DOHH2 (cell line): Measurements from ENCODE around the gene KCNIP1.

ENCODE experiments used
- H3F3A ChIP-seq: fragments of 200-600 bp; sonication (generic), shearing (Covaris generic); 2 replicates; pipeline ENCODE4 v1.6.0; 2016; ENCODE audit warnings: antibody characterized with exemption, mild to moderate bottlenecking; ENCODE audit not compliant: control insufficient read depth, insufficient read depth
- H3K27ac ChIP-seq: fragments of 200-600 bp; sonication (generic); 2 replicates; pipeline ENCODE4 v1.5.1; 2014; ENCODE audit warnings: low read depth, mild to moderate bottlenecking, low read length, moderate library complexity
- H3K27me3 ChIP-seq: fragments of 200-600 bp; sonication (generic); 2 replicates; pipeline ENCODE4 v1.6.1; 2014; ENCODE audit warnings: mild to moderate bottlenecking, low read length, mixed read lengths; ENCODE audit not compliant: control insufficient read depth
- H3K36me3 ChIP-seq: fragments of 200-600 bp; sonication (generic); 2 replicates; pipeline ENCODE4 v1.6.1; 2014; ENCODE audit warnings: mild to moderate bottlenecking, low read length, moderate library complexity, mixed read lengths; ENCODE audit not compliant: control insufficient read depth
- H3K4me1 ChIP-seq: fragments of 200-600 bp; sonication (generic); 2 replicates; pipeline ENCODE4 v1.6.1; 2014; ENCODE audit warnings: mild to moderate bottlenecking, low read length, mixed read lengths; ENCODE audit not compliant: control insufficient read depth
- H3K4me2 ChIP-seq: fragments of 200-600 bp; sonication (generic); 2 replicates; pipeline ENCODE4 v1.6.0; 2014; ENCODE audit warnings: mild to moderate bottlenecking, low read length, moderate library complexity
- H3K4me3 ChIP-seq: fragments of 200-600 bp; sonication (generic); 2 replicates; pipeline ENCODE4 v1.5.1; 2014; ENCODE audit warnings: mild to moderate bottlenecking, low read length, mixed read lengths
- H3K79me2 ChIP-seq: fragments of 200-600 bp; sonication (generic); 2 replicates; pipeline ENCODE4 v1.6.1; 2014; ENCODE audit warnings: mild to moderate bottlenecking, low read length, mixed read lengths; ENCODE audit not compliant: control insufficient read depth
- H3K9me2 ChIP-seq: fragments of 200-600 bp; sonication (generic); replicated peaks from 2 replicates; pipeline ENCODE4 v1.6.1; 2014; ENCODE audit warnings: mild to moderate bottlenecking, low read length, mixed read lengths; ENCODE audit not compliant: control insufficient read depth
- H3K9me3 ChIP-seq: fragments of 200-600 bp; sonication (generic); 2 replicates; pipeline ENCODE4 v1.6.1; 2014; ENCODE audit warnings: antibody characterized with exemption, low read length, mixed read lengths; ENCODE audit not compliant: control insufficient read depth, insufficient read depth
- H4K20me1 ChIP-seq: fragments of 200-600 bp; sonication (generic); 2 replicates; pipeline ENCODE4 v1.6.0; 2014; ENCODE audit warnings: low read depth, mild to moderate bottlenecking, antibody characterized with exemption, low read length, moderate library complexity; ENCODE audit not compliant: control insufficient read depth, insufficient read depth
- CTCF ChIP-seq: fragments of 200-600 bp; sonication (generic); IDR thresholded peaks from one replicate; pipeline ENCODE4 v1.5.1; 2014; ENCODE audit warnings: antibody characterized with exemption, mild to moderate bottlenecking, low read depth, low read length; ENCODE audit not compliant: poor library complexity, severe bottlenecking
- EZH2phosphoT487 ChIP-seq: fragments of 200-600 bp; sonication (generic); IDR thresholded peaks from 2 replicates; pipeline ENCODE4 v1.6.1; 2017; ENCODE audit warnings: borderline replicate concordance, mild to moderate bottlenecking, antibody characterized with exemption, low read length, moderate library complexity, mixed read lengths

The KCNIP1 gene

DNA sequence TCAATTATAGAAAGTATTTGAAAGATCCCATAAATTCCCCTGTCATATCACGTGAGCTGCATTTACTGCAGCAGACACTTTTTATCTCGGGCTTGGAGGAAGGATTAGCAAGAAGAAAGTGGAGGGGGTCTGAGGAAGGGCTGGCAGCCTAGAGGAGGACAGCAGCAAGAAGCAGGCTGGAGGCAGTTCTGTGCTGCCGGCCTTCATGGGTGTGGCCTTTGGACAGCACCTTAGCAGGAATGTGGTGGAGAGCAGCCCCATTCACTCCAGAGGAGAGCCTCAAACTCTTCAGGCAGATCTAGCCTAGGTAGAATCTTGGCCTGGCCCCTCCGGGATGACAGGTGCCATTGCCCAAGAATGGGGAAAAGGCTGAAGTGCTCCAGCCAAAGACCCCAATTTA, 189.9 kb downstream of the KCNIP1 start:
- Histone ChIP-seq H3K36me3 (no peaks in the 10 kb centered on the region), H3K27me3 (peaks cover 2% of the 10 kb centered on the region; the same call in 1 of the 2 replicates), H3K9me3 (no peaks in the 10 kb centered on the region)

DNA sequence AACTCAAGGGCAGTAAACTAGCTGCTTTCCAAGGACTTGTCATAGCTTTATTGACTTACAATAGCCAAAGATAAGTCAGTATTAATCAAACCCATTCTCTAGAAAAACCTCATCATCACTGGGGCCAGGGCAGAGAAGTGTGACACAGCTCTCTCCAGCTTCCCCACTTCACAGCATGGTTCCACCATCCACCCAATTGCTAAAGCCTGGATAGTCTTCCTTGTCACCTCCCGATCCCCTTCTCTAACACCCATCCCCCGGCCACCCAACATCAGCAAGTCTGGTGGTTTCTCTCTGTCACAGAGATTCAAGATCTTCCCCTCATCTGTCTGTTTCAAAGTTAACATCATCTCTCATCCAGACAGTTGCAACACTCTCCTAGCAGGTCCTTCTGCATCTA, 191.1 kb downstream of the KCNIP1 start:
- H3K27ac ChIP-seq: no peak overlapping the region
- no peak overlapping the region for H3K4me3 ChIP-seq
- no peak for TF ChIP-seq EZH2phosphoT487
- TF ChIP-seq CTCF: no peak
- no peaks in the 10 kb centered on the region for H3K36me3 ChIP-seq
- no peaks in the 10 kb centered on the region for H3K79me2 ChIP-seq
- H3K9me2 ChIP-seq: no peaks in the 10 kb centered on the region
- no peaks in the 10 kb centered on the region for H3F3A ChIP-seq
- no peaks in the 10 kb centered on the region for H3K9me3 ChIP-seq
- no peaks in the 10 kb centered on the region for H3K4me1 ChIP-seq
- H4K20me1 ChIP-seq: no peaks in the 10 kb centered on the region
- no peak overlapping the region for H3K4me2 ChIP-seq
- no peaks in the 10 kb centered on the region for H3K27me3 ChIP-seq

More for the DNA sequence above, 189.9 kb downstream of the KCNIP1 start:
- Histone ChIP-seq H3F3A (no peaks in the 10 kb centered on the region), H3K27ac (no peak overlapping the region), H3K4me2 (no peak overlapping the region), H4K20me1 (no peaks in the 10 kb centered on the region), H3K79me2 (no peaks in the 10 kb centered on the region), H3K9me2 (no peaks in the 10 kb centered on the region), H3K4me3 (no peak overlapping the region), H3K4me1 (no peaks in the 10 kb centered on the region)
- TF ChIP-seq CTCF (no peak), EZH2phosphoT487 (no peak)

- no peak overlapping the region for H3K4me2 ChIP-seq
- H3K9me2 ChIP-seq: no peaks in the 10 kb centered on the region
- no peaks in the 10 kb centered on the region for H3K27me3 ChIP-seq
- no peaks in the 10 kb centered on the region for H3F3A ChIP-seq
- H4K20me1 ChIP-seq: no peaks in the 10 kb centered on the region
- no peaks in the 10 kb centered on the region for H3K36me3 ChIP-seq
- H3K4me3 ChIP-seq: no peak overlapping the region
- no peaks in the 10 kb centered on the region for H3K79me2 ChIP-seq
- H3K4me1 ChIP-seq: no peaks in the 10 kb centered on the region
- no peaks in the 10 kb centered on the region for H3K9me3 ChIP-seq
- TF ChIP-seq CTCF: no peak
- TF ChIP-seq EZH2phosphoT487: no peak
- no peak overlapping the region for H3K27ac ChIP-seq
These were observed 193.2 kb downstream of the KCNIP1 start for GRCh38 chr5:170697031-170697430.
